Activated CD4-positive, alpha-beta T cell treated with anti-CD3 and anti-CD28 coated beads for 48 hours (primary cell): ENCODE measurements around the gene PSME3IP1.
"Not testable (repeated sequence)": the region's sequence is repeated elsewhere in the genome, so short reads cannot be mapped to it uniquely, and the experiment has no call there.

ENCODE experiments used
- DNase-seq: peaks from one replicate; pipeline ENCODE4 v3.0.0-alpha.2; 2020

The PSME3IP1 gene

DNA sequence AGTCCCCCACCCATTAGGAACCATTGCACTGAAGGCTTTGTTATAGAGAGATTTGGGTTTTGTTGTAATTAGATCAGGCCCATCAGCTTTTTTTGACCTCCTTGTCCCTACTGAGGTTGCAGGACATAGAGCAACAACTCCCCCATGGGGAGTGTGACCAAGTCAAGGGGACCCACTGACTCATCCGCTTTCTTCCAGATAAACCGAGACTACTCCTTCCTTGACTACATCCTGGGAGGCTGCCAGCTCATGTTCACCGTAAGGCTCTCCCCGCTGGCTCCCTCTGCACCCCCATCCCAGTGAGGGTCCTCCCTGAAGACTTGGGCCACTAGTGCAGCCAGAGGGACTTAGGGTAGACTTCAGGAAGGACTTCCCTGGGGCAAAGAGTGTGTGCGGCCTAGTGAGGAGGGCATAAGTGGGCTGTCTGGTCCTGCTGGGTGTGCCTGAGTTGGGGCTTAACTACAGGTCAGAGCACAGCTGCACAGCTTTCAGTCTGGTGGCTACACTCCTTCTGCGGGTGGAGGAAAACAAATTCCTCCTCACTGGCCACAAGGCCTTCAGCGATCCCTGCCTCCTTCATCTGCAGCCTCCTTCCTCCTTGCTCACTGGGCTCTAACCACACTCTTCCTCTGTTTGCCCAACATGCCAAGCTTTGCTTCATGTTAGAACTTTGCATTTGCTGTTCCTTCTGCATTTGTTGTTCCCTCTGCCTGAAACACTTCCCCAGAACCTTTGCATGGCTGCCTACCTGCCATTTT is 62.4 kb downstream of the PSME3IP1 start:
- DNase-seq: no peak

GRCh38 chr16:57118461-57119084 is 67.3 kb downstream of the PSME3IP1 start:
- DNase-seq: no peak

DNA sequence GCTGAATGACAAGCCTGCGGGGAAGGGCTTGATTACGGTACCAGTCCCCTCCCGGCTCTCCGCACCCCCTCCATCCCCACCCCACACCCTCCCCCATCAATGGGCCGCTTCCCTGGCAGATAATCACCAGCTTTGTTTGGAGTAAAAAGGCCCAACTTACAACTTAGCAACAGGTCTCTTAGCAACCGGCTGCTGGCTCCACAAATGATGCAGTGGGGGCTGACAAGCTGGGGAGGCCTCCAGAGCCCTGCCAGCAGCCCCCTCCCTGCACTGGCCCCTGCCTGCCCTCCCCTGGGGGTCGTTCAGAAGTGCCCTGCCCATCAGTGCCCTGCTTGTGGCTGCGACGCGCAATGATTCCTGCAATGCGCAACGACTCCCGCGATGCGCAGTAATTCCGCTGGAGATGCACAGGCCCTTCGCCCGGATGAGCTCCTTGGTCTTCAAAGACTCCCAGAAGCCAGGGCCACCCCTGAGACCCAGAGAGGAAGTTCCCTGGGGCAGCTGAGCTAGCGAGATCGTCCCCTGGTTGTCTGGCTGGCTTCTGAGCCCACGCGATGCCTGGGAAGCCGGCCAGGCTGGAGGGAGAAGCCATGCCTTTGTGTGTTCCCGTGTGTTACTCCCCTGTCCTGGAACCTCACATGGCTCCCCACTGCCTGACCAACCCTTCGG is 70.2 kb downstream of the PSME3IP1 start:
- no peak for DNase-seq

DNA sequence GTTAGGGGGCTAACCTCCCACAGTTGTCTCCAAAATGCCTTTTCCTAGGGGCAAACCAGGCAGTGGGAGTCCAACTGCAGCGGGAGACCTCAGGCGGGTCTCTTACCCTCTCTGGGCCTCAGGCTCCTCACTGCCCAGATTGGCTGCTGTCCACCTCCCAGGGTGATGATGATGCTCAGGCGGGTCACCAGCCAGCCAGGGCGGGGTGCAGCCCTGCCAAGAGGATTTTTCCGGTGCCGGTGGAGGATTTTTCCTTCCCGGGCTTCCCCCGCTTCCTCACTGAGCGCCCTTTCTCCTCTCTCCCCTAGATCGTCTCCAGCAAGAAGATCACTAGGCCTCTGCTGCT is 70.7 kb downstream of the PSME3IP1 start:
- no peak for DNase-seq

DNA sequence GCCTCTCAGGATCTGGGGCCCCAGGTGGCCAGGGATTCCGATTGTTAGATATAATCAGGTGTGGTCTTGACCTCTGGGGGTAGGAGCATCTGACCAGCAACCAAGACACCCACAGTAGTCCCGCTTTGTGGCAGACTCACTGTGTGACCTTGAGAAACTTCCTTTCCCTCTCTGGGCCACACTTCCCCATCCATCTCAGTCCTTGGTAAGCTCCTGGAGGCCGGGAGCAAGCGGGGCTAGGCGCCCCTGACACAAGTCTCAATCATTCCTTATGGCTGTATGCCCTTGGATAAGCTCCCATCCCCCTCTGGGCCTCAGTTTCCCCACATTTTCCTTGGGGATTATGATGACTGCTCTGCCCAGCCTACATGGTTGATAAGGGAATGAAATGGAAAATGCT is 72.2 kb downstream of the PSME3IP1 start:
- no peak for DNase-seq

- no peak for DNase-seq
Measured at GRCh38 chr16:57113042-57113453, 72.8 kb downstream of the PSME3IP1 start.

- DNase-seq: no peak
Measured at GRCh38 chr16:57112403-57113041, 73.3 kb downstream of the PSME3IP1 start.

DNA sequence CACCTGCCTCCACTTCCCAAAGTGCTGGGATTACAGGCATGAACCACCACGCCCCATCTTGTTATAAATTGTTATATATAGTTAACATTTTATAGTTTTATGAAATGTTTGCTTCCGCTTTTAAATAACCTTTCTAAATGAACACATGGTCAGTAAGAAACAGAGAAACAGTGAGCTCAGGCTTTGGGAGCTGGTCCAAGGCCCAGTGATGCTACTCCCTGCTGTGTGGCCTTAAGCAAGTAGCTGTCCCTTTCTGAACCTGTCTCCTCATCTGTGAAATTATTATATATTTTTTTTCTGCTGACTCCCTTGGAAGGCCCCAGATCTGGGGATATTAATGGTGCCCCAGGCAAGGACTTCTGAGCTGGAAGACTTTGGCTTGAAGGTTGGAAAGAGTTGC is 74.4 kb downstream of the PSME3IP1 start:
- DNase-seq: no peak

- no peak for DNase-seq
Measured at GRCh38 chr16:57110937-57111336, 74.9 kb downstream of the PSME3IP1 start.

- DNase-seq: not testable (repeated sequence)
Measured at GRCh38 chr16:57109259-57110105, 76.4 kb downstream of the PSME3IP1 start.

DNA sequence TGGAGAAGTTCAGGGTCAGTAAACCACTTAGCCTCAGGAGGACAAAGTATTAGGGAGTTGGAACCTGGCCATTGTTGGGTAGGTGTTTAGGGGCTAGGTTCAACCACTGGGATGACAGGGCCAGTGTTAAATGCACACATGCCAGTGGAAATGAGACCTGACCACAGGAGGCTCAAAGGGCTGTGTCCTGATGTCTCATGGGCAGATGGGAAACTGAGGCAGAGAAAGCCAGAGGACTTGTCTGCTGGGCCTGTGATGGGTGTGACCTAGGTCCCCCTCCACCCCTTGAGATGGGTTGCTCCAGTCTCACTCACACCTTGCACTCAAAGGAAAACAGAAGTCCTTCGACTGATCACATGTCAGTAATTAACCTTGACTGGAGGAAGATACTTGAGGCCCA is 77.4 kb downstream of the PSME3IP1 start:
- no peak for DNase-seq

DNA sequence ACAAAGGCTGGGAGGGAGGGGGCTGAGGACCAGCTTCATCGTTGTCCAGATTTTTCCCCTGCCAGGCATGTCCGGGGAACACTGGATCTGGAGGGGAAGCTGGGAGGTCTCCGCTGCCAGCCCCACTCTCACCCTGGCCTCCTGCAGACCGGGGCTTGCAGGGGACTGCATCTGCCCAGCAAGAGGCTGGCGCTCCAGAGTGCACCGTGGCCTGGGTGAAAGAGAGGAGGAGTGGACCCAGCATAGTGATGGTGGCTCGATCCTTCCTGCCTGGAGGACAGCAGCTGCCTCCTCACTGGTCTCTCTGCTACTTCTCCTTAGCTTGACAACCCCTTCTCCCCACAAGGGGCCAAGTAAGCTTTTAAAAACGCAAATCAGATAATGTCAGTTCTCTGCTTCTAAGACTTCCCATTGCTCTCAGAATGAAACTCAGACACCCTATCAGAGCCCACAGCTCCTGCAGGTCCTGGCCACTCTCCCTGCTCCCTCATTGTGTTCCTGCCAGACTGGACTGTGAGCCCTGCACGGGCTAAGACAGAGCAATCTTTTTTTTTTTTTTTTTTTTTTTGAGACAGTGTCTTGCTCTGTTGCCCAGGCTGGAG is 78.4 kb downstream of the PSME3IP1 start:
- no peak for DNase-seq

- DNase-seq: no peak
Measured at GRCh38 chr16:57106767-57107166, 79.1 kb downstream of the PSME3IP1 start.

- DNase-seq: no peak
Measured at GRCh38 chr16:57105184-57105583, 80.7 kb downstream of the PSME3IP1 start.

DNA sequence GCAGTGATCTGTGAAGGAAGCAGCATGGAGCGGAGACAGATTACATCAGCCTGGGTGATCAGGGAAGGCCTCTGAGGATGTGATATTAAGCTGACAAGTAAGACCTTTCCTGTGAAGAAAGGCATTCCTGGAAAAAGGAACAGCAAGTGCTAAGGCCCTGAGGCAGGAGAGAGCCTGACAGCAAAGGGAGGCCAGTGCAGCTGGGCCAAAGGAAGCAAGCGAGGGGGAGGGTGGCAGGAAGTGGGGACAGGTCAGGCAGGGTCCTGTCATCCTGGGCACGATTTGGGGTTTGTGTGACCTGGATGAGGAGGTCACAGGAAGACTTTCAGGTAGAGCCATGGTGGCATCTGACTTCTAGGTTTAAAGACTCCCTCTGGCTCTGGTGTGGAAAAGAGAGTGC is 81.1 kb downstream of the PSME3IP1 start:
- DNase-seq: no peak

DNA sequence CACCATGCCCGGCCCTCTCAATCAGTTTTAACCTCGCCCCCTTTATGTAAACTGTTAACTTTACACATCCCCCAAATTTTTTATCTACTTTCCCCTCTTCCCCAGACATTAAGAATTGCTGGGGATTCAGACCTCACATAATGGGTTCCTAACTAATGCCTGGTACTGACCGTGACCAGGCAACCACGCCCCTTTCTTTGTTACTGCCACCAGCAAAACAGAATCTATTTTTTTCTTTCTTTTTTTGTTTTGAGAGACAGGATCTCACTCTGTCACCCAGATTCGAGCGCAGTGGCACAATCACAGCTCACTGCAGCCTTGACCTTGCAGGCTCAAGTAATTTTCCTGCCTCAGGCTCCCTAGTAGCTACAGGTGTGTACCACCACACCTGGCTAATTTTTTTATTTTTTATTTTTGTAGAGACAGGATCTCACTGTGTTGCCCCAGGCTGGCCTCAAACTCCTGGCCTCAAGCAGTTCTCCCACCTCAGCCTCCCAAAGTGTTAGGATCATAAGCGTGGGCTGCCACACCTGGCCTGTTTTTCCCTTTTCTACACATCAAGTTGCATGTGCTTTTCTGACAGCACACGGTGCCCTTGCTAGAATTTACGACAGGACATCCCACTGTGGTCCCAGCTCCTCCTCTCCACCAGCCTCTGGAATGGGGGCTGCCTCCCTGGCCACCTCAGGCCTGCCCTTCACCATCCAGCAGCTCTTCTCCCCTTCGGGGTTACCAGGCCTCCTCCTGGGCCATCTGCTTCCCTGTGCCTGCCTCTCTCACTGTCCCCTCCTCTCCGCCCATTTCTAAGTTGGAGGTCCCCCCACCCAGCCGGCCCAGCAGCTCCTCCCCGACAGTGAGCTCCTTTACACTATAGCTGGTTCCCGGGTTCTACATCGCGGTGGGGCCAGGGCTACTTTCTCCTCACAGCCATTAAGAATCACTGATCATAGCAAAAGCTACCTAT is 82.7 kb downstream of the PSME3IP1 start:
- no peak for DNase-seq
